ENCODE data around the gene FBXW4.

FBXW4 gene

GRCh38 chr10:101695404-101695890 is 477 bp upstream of the FBXW4 start:
- no peak for DNase-seq (ENCODE audit: low spot score)

- peak; percentile 49 for DNase-seq (ENCODE audit: low spot score)
Measured at GRCh38 chr10:101693978-101694673, 844 bp downstream of the FBXW4 start.

- no peak for DNase-seq (ENCODE audit: low spot score)
Measured at GRCh38 chr10:101693651-101693977, 1.4 kb downstream of the FBXW4 start.

- no peak for DNase-seq (ENCODE audit: low spot score)
Measured at GRCh38 chr10:101691081-101691480, 3.9 kb downstream of the FBXW4 start.

- no peak for DNase-seq (ENCODE audit: low spot score)
Measured at GRCh38 chr10:101690461-101690860, 4.5 kb downstream of the FBXW4 start.

- no peak for DNase-seq (ENCODE audit: low spot score)
Measured at GRCh38 chr10:101687071-101687658, 7.8 kb downstream of the FBXW4 start.

- no peak for DNase-seq (ENCODE audit: low spot score)
Measured at GRCh38 chr10:101686133-101686925, 8.6 kb downstream of the FBXW4 start.

GRCh38 chr10:101684782-101685181 is 10.2 kb downstream of the FBXW4 start:
- no peak for DNase-seq (ENCODE audit: low spot score)

- DNase-seq (ENCODE audit: low spot score) = no peak
Measured at GRCh38 chr10:101683276-101683675, 11.7 kb downstream of the FBXW4 start.

- no peak for DNase-seq (ENCODE audit: low spot score)
Measured at GRCh38 chr10:101682172-101682825, 12.7 kb downstream of the FBXW4 start.

GRCh38 chr10:101676565-101676964 is 18.4 kb downstream of the FBXW4 start:
- no peak for DNase-seq (ENCODE audit: low spot score)

GRCh38 chr10:101675115-101675514 is 19.9 kb downstream of the FBXW4 start:
- no peak for DNase-seq (ENCODE audit: low spot score)

GRCh38 chr10:101672536-101672935 is 22.4 kb downstream of the FBXW4 start:
- DNase-seq (ENCODE audit: low spot score) = no peak

- DNase-seq (ENCODE audit: low spot score) = no peak
Measured at GRCh38 chr10:101671453-101671852, 23.5 kb downstream of the FBXW4 start.

- DNase-seq (ENCODE audit: low spot score) = no peak
Measured at GRCh38 chr10:101670635-101671034, 24.3 kb downstream of the FBXW4 start.

GRCh38 chr10:101669181-101669580 is 25.8 kb downstream of the FBXW4 start:
- no peak for DNase-seq (ENCODE audit: low spot score)

GRCh38 chr10:101668566-101668965 is 26.4 kb downstream of the FBXW4 start:
- no peak for DNase-seq (ENCODE audit: low spot score)

GRCh38 chr10:101666083-101666482 is 28.9 kb downstream of the FBXW4 start:
- no peak for DNase-seq (ENCODE audit: low spot score)

- DNase-seq (ENCODE audit: low spot score) = no peak
Measured at GRCh38 chr10:101663097-101663496, 31.9 kb downstream of the FBXW4 start.

GRCh38 chr10:101660256-101660655 is 34.7 kb downstream of the FBXW4 start:
- no peak for DNase-seq (ENCODE audit: low spot score)

GRCh38 chr10:101658975-101659374 is 36.0 kb downstream of the FBXW4 start:
- no peak for DNase-seq (ENCODE audit: low spot score)

GRCh38 chr10:101656890-101657289 is 38.1 kb downstream of the FBXW4 start:
- DNase-seq (ENCODE audit: low spot score) = no peak

- no peak for DNase-seq (ENCODE audit: low spot score)
Measured at GRCh38 chr10:101655570-101655969, 39.4 kb downstream of the FBXW4 start.

Measured in CD4-positive, alpha-beta T cell treated with Interleukin-6 at 100 ng/mL for 8 hours (primary cell).